Putamen (tissue), 1 donor: ENCODE data around the gene RAB33A.
"Not testable (repeated sequence)": the region's sequence is repeated elsewhere in the genome, so short reads cannot be mapped to it uniquely, and the experiment has no call there.

ENCODE experiments used
- DNase-seq: peaks from one replicate; pipeline ENCODE4 v3.0.0-alpha.2; 2016; ENCODE audit warnings: low spot score

The RAB33A gene

DNA sequence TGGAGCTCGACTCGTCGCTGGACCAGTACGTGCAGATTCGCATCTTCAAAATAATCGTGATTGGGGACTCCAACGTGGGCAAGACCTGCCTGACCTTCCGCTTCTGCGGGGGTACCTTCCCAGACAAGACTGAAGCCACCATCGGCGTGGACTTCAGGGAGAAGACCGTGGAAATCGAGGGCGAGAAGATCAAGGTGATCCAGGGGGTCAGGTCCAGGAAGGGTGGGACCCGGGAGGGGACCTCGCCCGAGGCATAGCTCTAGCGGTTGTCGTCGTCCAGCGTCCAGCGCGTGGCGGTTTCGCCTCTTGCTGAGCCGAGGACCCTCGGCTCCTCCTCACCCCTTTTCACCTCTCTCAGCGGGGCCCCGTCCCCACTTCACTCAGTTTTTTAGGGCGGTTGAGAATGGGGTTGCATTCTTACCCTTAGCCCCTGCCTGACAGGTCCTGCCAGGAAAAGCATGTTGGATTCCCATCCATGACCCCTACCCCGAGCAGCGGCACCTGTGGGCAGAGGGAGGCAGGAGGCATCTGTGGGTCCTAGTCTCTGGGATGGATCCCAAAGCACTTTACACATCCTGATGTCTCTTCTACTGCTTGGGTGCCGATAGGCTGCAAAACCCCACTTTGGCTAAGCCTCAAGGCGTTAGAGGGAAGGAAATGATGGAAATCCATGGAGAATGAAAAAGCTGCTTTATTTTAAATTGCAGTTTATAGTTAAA, 524 bp downstream of the RAB33A start:
- no peak for DNase-seq

DNA sequence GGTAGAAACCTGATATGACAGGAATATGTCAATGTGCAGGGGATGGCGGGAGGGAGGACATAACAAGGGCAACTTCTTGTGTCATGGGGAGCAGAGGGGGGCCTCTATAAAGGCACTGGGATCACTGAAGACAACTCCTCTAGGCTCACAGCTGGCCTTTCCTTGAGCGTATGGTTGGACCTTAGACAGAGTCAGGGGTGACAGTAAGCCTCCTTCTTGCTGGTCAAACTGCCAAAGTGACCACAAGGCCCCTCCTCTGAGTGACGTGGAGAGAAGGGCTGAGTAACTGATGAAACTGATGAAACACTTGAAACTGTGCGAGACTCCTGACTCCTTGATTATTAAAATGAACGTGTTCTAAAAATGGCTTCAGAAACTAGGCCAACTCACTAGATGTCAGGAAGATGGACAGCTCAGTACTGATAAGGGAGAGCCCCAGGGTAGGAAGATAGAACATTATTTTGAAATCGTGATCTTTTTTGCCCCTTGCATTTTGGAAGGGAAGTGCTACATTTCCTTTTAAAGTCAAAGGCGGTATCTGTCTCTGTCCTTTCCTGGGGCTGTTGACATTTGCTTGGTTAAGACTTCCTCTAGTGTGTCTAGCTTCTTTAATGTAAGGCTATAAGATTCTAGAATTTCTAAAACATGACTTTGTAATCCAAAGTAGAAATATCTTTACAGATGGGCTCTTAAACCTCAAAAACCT, 1.6 kb downstream of the RAB33A start:
- no peak for DNase-seq

DNA sequence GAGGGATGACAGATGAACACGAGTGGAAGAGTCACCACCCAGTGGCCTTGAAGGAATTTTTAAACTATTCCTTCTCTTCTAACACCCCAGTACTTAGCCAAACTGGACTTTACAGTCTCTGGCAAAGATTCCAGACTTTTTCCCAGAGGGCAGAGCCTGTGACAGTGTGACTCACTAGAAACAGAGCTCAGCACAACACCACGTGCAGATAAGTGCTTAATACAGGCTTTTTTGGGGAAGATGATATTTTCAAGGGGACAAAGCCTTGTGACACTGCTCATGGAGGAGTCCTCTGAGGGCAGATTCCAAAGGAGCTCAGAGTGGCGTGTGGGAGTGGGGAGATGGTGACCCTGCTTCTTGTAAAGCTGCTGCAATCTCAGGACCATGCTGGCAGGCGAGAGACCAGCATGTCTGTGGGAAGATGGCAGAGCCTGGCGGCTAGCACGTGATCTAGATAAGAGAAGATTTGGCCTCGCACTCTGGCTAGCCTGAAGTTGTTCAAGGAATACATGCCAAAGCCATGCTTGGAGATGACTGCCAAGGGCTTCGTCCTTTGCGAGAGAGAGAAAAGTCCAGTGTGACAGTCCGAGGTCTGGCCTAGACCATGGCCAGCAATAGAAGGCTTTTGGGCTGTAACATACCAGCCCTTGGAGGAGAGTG, 2.4 kb downstream of the RAB33A start:
- no peak for DNase-seq

DNA sequence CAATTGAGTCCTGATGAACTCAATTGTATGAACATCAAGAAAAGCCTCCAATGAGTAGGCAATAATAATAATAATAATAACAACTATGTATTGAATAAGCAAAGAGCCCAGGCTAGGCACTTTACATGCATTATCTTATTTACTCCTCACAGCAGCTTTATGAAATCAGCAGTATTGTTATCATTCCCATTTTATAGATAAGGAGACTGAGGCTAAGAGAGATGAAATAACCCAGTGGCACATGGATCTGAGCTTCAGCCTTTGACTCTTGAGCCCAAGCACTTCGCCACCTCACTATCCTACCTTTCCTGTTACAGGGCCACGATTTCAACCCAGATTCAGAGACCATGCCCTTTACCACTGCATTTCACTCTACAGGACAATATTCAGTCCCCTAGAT, 3.2 kb downstream of the RAB33A start:
- DNase-seq = no peak

DNA sequence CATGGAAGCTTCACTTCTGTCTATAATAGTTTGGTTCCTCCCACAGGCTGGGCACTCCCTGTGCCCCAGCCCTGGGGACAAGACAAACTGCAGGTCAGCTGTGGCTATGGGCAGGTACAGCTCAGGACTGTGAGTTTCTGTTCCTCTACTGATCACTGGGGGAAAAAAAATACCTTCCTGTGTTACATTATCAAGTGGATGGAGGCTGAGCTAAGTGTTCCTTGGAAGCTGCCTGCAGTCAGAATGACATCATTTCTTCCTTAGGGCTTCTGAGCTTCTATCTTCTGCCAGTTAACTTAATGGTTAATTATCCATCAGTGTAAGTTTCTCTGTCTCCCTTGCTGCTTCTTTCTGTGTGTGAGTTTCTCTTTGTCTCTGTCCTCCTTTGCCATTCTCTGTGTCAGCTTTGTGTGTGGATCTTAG, 4.6 kb downstream of the RAB33A start:
- DNase-seq = no peak

DNA sequence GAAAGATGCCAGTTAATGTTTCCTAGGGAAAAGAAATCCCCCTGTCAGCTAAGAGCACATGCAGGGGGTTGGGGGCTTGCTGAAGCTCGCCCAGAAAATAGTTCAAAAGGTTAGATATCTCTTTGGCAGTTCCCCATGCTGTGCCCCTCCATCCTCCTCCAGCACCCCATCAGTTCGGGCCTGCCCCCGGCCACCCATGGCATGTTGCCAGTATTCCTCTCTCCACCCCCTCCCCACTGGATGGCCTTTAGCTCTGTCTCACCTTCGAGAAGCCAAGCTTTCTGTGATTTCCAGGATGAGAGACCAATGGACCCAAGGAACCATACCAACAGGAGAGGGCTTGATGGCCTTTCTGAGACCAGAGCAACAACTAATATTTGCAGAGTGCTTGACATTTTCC, 5.2 kb downstream of the RAB33A start:
- DNase-seq = no peak

DNA sequence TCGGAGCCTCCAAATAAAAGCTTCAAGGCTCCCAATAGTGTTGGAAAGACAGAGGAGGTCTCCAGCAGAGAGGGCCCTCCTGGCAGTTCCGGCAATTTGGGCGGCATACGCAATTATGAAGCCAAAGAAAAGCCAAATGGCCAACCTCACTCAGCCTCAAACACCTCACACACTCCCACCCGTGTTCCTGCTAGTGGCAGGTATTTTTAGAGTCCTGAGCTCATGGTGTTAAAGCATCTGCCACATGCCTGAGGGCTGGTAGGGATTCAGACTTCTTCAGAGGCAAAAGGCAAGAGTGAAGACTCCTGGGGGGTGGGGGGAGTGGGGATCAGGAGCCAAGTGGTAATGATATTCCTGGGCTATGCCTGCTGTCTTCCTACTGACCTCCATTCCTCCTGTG, 7.4 kb downstream of the RAB33A start:
- DNase-seq = no peak

DNA sequence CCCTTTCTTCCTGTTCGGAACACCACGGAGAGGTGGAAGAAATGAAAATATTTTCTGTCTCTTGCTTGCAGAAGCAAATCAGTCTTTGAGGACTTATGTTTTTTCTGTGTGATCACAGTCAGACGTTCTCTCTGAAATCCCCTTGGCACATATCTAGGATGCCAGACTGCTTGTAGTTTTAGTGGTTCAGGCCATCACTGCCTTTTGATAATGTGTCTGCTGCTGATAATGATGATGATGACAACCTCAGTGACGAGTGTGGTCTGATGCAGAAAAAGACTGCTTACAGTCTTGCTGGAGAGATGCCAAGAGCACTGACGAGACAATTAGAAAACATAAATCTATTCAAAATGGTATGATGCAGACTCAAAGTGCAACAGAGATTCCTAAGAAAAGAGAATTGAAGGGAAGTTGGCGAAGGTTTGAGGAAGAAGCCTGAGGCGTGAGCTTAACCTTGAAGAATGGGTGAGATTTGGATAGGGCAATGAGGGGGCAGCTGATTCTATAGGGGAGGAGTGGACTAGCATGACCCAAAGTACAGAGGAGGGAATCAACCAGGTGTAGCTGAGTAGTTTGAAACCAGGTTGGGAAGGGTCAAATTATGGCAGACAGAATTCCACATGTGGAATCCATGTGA, 7.9 kb downstream of the RAB33A start:
- DNase-seq = no peak

DNA sequence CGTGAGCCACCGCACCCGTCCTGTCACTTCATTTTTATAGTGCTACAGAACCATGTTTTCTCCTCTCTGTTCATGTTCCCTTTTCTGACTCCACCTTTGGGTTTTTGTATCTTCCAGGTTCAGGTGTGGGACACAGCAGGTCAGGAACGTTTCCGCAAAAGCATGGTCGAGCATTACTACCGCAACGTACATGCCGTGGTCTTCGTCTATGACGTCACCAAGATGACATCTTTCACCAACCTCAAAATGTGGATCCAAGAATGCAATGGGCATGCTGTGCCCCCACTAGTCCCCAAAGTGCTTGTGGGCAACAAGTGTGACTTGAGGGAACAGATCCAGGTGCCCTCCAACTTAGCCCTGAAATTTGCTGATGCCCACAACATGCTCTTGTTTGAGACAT, 12.4 kb downstream of the RAB33A start:
- no peak for DNase-seq

DNA sequence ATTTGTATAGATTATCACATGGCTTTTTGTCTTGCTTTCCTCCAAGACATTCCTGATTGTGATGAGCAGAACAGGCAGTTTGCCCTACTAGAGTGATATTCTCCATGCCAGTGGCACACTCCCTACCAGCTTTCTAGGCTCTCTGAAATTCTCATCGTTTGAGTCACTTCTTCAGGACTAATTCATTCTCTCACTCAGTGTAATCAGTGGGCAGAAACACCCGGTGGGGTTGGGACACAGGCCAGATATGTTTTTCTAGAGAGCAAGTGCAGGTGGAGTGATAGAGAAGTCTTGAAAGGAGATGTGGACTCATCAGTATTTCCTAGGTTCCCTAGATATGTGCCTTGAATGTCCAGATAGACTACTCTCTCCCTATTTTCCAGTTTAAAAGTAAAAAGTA, 13.1 kb downstream of the RAB33A start:
- no peak for DNase-seq

DNA sequence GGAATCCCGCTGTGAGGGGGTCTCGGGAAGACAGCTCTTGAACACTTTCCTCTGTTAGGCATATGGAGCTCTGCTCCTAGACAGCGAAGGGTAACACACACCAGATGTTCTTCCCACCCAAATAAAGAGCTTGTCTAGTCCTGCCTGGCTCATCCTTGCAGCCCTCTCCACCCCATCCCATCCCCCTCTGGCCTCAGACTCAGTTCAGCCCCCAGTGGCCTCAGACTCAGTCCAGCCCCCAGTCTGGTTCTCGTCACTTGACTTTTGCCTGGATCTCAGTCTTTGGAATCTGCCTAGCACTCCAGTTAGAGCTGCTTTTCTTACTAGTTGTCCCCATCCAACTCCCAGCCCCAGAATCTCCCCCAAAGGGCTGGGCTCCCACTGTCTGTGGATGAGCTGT, 14.9 kb downstream of the RAB33A start:
- DNase-seq = no peak

DNA sequence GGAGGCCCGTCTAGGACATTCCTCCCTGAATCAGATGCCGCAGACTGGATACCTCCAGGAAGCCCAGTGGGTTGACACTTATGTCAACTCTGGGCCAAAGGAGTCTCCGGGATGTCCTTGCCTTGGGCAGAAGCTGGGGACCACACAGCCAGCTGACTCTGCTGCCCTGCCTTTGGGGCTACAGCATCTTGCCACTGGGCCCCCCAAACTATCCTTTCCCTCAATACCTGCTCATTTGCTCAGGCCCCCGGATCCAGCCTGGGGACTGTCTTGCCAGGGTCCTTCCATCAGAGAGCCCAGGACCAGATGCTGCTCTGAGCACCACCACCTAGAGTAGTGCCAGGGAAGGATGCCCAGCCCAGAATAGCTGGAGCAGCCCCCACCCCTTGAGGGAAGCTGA, 19.0 kb downstream of the RAB33A start:
- no peak for DNase-seq

DNA sequence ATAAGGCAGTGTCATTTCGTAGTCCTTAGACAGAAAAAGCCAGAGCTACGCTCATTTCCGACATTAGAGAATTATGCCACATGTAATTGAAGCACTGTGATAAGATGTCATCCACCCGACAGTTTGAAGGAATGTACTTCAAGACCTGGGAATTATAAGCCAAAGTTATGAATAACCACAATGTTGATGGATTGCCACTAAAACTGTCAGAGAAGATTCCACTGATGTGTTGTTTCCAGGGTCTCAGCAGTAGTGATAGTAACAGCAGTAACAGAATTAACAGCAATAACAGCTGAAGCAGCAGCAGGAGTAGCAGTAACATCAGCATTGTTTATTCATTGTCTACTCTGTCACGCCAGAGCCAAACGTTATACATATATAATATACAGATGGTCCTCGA, 24.7 kb downstream of the RAB33A start:
- no peak for DNase-seq

DNA sequence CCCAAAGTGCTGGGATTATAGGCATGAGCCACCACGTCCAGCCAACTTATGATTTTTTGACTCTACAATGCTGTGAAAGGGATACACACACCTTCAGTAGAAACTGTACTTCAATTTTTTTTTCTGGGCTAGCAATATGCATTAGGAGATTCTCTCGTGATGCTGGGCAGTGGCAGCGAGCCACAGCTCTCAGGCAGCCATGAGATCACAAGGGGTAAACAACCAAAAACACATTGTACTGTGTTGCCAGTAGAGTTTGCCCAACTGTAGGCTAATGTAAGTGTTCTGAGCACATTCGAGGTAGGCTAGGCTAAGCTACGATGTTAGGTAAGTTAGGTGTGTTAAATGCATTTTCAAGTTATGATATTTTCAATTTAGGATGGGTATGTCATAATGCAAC, 25.7 kb downstream of the RAB33A start:
- DNase-seq = no peak

DNA sequence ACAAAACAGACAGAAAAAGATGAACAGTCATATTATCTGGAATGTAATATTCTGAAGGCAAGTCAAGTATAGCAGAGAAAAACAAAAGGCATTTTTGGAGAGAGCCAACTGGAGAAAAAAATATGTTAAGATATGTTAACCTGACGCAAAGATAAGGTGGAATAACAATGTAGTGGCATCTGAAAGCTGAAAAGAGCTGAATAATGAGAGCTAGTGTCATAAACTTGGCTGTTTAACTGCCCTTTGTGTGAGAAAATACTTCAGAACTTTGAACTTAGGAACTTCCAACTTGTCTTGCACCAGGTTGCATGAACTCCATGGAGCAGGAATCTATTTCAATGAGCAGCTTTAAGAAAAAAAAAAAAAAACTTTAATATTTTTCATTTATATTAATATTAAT, 32.9 kb downstream of the RAB33A start:
- no peak for DNase-seq

DNA sequence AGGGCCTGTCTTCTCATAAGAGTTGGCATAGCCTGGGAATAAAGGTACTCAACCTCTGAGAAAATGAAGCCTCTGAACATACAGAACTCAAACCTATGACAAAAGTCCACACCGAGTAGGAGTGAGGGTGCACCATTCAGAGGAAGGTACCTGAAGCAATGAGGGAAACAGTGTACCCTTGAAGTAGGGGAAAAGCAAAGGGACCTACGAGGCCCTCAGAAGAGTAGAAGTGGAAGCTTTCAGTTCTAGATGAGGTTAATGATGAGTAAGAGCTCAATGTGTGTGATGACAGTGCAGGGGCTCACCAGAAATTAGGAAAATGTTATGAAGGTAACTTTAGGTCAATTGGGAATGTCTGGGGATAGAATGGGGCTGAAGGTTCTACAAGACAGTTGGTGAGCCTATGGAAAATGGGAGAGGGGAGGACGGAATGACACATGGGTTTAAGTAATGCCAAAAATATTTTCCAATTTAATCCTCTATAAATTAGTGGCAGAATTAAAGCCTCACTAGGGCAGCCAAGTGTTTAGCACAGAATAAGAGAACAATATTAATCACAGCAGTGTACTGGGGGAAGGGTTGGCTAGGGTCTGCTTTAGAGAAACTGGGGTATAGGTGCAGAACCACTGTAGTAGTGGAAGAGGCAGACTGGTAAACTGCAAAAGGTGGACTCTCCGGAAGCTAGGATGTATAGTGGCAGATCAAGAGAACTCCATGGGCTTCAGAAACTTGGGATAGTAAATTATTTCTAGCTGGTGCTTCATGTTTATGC, 39.8 kb downstream of the RAB33A start:
- no peak for DNase-seq

DNA sequence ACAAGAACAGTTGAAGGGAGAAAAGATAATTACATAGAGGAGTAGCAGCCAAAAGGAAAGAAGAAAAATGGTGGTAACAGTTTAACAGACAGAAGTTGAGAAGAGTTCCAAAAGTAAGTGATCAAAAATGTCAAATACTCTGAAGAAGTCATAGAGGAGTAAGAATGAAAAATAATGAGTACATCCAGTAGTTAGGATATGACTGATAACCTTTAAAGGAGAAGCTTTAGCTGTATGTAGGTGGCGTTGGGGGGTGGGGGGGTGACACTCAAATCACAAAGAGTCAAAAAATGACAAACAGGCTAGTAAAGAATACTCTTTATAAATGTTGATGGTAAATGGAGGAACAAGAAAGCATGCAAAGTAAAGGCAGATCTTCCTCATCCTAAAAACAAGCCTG, 40.6 kb downstream of the RAB33A start:
- no peak for DNase-seq

DNA sequence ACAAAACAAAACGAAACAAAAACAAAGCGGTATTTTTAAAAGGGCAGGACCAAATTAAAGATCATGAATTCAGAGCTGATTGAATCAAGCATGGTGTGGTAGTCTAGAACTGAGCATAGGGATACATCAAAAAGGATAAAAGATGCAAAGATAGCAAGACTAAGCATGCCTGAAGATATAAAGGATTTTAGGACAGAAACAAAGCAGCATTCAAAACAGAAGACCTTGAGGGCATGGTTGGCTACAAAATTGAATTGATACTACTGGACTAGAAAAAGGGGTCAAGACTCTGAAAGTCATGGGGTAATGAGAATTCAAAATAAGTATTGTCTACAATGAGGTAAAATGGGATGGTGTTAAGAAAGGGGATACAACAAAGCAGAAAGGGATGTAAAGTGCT, 41.6 kb downstream of the RAB33A start:
- DNase-seq = no peak

DNA sequence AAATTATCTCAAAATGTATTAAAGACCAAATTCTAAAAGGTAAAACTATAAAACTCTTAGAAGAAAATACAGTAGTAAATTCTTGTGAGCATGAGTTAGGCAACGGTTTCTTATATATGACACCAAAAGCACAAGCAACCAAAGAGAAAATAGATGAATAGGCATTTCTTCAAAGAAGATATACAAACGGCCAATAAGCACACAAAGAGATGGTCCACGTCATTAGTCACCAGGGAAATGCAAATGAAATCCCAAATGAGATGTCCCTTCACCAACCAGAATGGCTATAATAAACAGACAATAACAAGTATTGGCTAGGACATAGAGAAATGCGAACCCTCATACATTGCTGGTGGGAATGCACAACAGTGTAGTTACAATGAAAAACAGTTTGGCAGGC, 44.6 kb downstream of the RAB33A start:
- DNase-seq = no peak

DNA sequence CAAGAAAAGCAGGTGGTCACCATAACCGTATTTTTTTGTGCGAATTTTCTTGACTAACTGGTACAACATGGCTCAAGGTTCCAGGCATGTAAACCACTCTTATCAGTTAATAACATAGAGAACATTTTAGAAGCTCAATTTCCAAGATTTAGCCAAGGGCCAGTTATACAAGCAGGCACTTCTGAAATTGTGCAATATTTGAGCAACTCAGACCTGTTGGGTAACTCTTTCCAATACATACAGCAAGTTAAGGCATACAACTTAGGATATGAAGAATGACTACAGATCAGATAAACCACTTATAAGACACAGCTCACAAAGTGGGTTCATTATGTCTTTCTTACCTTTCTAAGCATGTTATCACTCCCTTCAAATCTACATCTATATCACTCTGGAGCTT, 53.0 kb downstream of the RAB33A start:
- no peak for DNase-seq

DNA sequence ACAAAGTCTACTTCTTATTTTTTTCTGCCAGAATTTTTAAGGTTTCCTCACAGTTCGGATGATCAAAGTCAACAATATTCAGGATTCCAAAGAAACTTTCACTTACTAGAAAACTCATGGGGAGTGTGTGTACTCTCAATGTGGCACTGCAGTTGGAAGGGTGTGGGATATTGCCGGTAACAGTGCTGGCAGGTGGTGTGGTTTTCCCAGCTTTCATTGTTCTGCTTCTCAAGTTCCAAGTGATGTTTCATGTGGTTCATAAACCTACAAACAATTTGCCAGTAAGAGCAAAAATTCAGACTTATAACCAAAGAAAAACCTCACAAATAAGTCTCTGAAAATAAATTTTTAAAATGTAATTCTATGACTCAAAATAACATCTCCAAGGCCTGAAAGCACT, 57.1 kb downstream of the RAB33A start:
- DNase-seq = no peak

DNA sequence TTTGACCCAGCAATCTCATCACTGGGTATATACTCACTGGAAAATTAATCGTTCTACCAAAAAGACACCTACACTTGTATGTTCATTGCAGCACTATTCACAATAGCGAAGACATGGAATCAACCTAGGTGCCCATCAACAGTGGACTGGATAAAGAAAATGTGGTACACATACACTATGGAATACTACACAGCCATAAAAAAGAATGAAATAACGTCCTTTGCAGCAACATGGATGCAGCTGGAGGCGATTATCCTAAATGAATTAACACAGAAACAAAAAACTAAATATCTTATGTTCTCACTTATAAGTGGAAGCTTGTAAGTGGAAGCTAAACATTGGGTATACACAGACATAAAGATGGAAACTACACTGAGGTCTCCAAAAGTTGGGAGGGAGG, 59.4 kb downstream of the RAB33A start:
- DNase-seq = not testable (repeated sequence)
